Mesenchymal stem cell (in vitro differentiated cells and primary cell): ENCODE results near the gene ANXA4.

Experiments used
- DNase-seq: peaks from one replicate; pipeline ENCODE4 v3.0.0-alpha.2; 2013
- H2AFZ ChIP-seq: one replicate; pipeline ENCODE4 v1.6.1; 2013; ENCODE audit warnings: low read depth, mild to moderate bottlenecking, control low read depth, inconsistent platforms, low read length, moderate library complexity
- H2AK5ac ChIP-seq: 2 replicates; pipeline ENCODE4 v1.6.1; 2013; ENCODE audit warnings: low read length, moderate library complexity, mild to moderate bottlenecking, inconsistent platforms; ENCODE audit not compliant: severe bottlenecking
- H2BK120ac ChIP-seq: one replicate; pipeline ENCODE4 v1.6.1; 2013; ENCODE audit warnings: low read depth, mild to moderate bottlenecking, inconsistent platforms, low read length, moderate library complexity
- H2BK12ac ChIP-seq, 2 experiments: one replicate each; pipeline ENCODE4 v1.6.1; 2013; ENCODE audit warnings: inconsistent platforms in 2 of 2, low read length in 2 of 2, mild to moderate bottlenecking in 2 of 2, moderate library complexity in 2 of 2, control low read depth in 1 of 2
- H2BK15ac ChIP-seq: one replicate; pipeline ENCODE4 v1.6.1; 2013; ENCODE audit warnings: mild to moderate bottlenecking, low read depth, inconsistent platforms; ENCODE audit not compliant: poor library complexity, severe bottlenecking
- H2BK5ac ChIP-seq: 2 replicates; pipeline ENCODE4 v1.6.1; 2013; ENCODE audit warnings: low read depth, mild to moderate bottlenecking, low read length, control low read depth, inconsistent platforms; ENCODE audit not compliant: poor library complexity, severe bottlenecking
- H3K14ac ChIP-seq, 2 experiments: one replicate each; pipeline ENCODE4 v1.6.1; 2013; ENCODE audit warnings: inconsistent platforms in 2 of 2, low read length in 2 of 2, control low read depth in 1 of 2, mild to moderate bottlenecking in 1 of 2, moderate library complexity in 1 of 2
- H3K18ac ChIP-seq, 2 experiments: one replicate each; pipeline ENCODE4 v1.6.1; 2013; ENCODE audit warnings: inconsistent platforms in 2 of 2, low read length in 2 of 2, control low read depth in 1 of 2, low read depth in 1 of 2, mild to moderate bottlenecking in 1 of 2
- H3K23ac ChIP-seq, 2 experiments: one replicate each; pipeline ENCODE4 v1.6.1; 2013; ENCODE audit warnings: inconsistent platforms in 2 of 2, low read length in 2 of 2, mild to moderate bottlenecking in 2 of 2, moderate library complexity in 2 of 2, control low read depth in 1 of 2
- H3K27ac ChIP-seq: 2 replicates; pipeline ENCODE4 v1.5.1; 2013; ENCODE audit warnings: mild to moderate bottlenecking, moderate library complexity, low read length, control low read depth, inconsistent platforms; ENCODE audit not compliant: poor library complexity, severe bottlenecking
- H3K27me3 ChIP-seq, 2 experiments: 2 replicates each; pipeline versions ENCODE4 v1.6.1 to v1.7.0; 2013; ENCODE audit warnings: low read length in 2 of 2, mild to moderate bottlenecking in 2 of 2, moderate library complexity in 2 of 2, control low read depth in 1 of 2, inconsistent platforms in 1 of 2; ENCODE audit not compliant: control insufficient read depth in 1 of 2, insufficient read depth in 1 of 2
- H3K36me3 ChIP-seq, 2 experiments: 2 replicates each; pipeline versions ENCODE4 v1.6.1 to v1.7.0; 2013; ENCODE audit warnings: low read length in 2 of 2, control low read depth in 1 of 2, inconsistent platforms in 1 of 2, low read depth in 1 of 2, mild to moderate bottlenecking in 1 of 2; ENCODE audit not compliant: insufficient read depth in 2 of 2, control insufficient read depth in 1 of 2
- H3K4ac ChIP-seq, 2 experiments: one replicate each; pipeline ENCODE4 v1.6.1; 2013; ENCODE audit warnings: inconsistent platforms in 2 of 2, low read length in 2 of 2, mild to moderate bottlenecking in 2 of 2, moderate library complexity in 2 of 2, control low read depth in 1 of 2, low read depth in 1 of 2
- H3K4me1 ChIP-seq: 2 replicates; pipeline ENCODE4 v1.6.1; 2013; ENCODE audit warnings: low read depth, low read length, control low read depth; ENCODE audit not compliant: control insufficient read depth, insufficient read depth
- H3K4me2 ChIP-seq: 2 replicates; pipeline ENCODE4 v1.6.1; 2013; ENCODE audit warnings: low read length, mild to moderate bottlenecking, inconsistent platforms; ENCODE audit not compliant: poor library complexity, severe bottlenecking
- H3K4me3 ChIP-seq, 2 experiments: 2 replicates each; pipeline versions ENCODE4 v1.5.1 to v1.7.0; 2013; ENCODE audit warnings: low read length in 2 of 2, mild to moderate bottlenecking in 2 of 2, control low read depth in 1 of 2, low read depth in 1 of 2; ENCODE audit not compliant: insufficient read depth in 1 of 2
- H3K79me1 ChIP-seq: replicated peaks from 2 replicates; pipeline ENCODE4 v1.6.1; 2013; ENCODE audit warnings: mild to moderate bottlenecking, control low read depth, low read length, inconsistent platforms; ENCODE audit not compliant: poor library complexity, severe bottlenecking
- H3K9ac ChIP-seq: 2 replicates; pipeline ENCODE4 v1.7.0; 2013; ENCODE audit warnings: mild to moderate bottlenecking, low read length, moderate library complexity
- H3K9me3 ChIP-seq: 2 replicates; pipeline ENCODE4 v1.7.0; 2013; ENCODE audit warnings: mild to moderate bottlenecking, low read length; ENCODE audit not compliant: control insufficient read depth
- H4K8ac ChIP-seq: one replicate; pipeline ENCODE4 v1.6.1; 2013; ENCODE audit warnings: inconsistent platforms, mild to moderate bottlenecking, low read length, moderate library complexity
- H4K91ac ChIP-seq: one replicate; pipeline ENCODE4 v1.6.1; 2013; ENCODE audit warnings: mild to moderate bottlenecking, low read length, inconsistent platforms
- WGBS: methylation state at CpG from one replicate; pipeline ENCODE4 v1.1.7; 2013; ENCODE audit warnings: mixed read lengths; 5-methylcytosine and 5-hydroxymethylcytosine counted together

Gene ANXA4

GRCh38 chr2:69837533-69837932 is 95.6 kb downstream of the ANXA4 start:
- Histone ChIP-seq H3K4me2 (no peak overlapping the region), H2BK120ac (no peak overlapping the region), H2BK12ac (no peak overlapping the region), H3K79me1 (peaks cover 8% of the 10 kb centered on the region), H3K27me3 (no peaks in the 10 kb centered on the region), H3K27ac (no peak overlapping the region), H3K18ac (no peak overlapping the region), H2AFZ (no peak overlapping the region), H2BK5ac (no peak overlapping the region), H3K14ac (no peak overlapping the region), H3K4me3 (no peak overlapping the region), H3K4me1 (peaks cover 2% of the 10 kb centered on the region), H3K36me3 (peaks cover 3 to 31% of the 10 kb centered on the region in 2 experiments), H4K8ac (no peak overlapping the region), H3K9me3 (no peaks in the 10 kb centered on the region), H3K4ac (no peak overlapping the region), H3K23ac (no peak overlapping the region), H2AK5ac (no peak overlapping the region), H2BK15ac (no peak overlapping the region), H3K9ac (no peak overlapping the region), H4K91ac (no peak overlapping the region)
- no peak for DNase-seq
- 100% methylated on average over 1 of the region's 2 CpGs for WGBS

DNA sequence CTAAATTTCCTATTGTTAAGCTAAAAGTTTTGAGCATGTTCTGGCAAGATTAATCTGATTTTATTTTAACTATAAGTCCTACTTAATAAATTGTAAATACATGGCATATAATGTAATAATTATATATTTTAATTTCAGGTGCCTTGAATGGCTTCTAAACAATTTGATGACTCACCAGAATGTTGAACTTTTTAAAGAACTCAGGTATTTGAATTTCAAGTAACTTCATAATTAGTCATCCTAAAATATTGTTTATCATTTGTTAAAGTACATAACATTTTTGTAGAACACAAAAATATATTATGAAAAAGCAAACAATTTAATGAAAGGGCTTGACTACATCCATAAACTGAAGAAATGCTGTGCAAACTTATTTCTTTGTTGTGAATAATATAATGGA is 102.1 kb downstream of the ANXA4 start:
- Histone ChIP-seq H3K4me2 (no peak overlapping the region), H3K4me3 (no peak overlapping the region), H3K9me3 (no peaks in the 10 kb centered on the region), H3K9ac (no peak overlapping the region), H3K27ac (no peak overlapping the region), H2BK5ac (no peak overlapping the region), H2BK120ac (no peak overlapping the region), H3K14ac (no peak overlapping the region), H3K36me3 (peaks cover 16 to 70% of the 10 kb centered on the region in 2 experiments), H3K18ac (no peak overlapping the region), H3K23ac (no peak overlapping the region), H3K79me1 (peaks cover 15% of the 10 kb centered on the region), H4K8ac (no peak overlapping the region), H3K27me3 (no peaks in the 10 kb centered on the region), H4K91ac (no peak overlapping the region), H2AK5ac (no peak overlapping the region), H3K4me1 (no peaks in the 10 kb centered on the region), H2BK12ac (no peak overlapping the region), H2AFZ (no peak overlapping the region), H3K4ac (no peak overlapping the region), H2BK15ac (no peak overlapping the region)
- DNase-seq: no peak

DNA sequence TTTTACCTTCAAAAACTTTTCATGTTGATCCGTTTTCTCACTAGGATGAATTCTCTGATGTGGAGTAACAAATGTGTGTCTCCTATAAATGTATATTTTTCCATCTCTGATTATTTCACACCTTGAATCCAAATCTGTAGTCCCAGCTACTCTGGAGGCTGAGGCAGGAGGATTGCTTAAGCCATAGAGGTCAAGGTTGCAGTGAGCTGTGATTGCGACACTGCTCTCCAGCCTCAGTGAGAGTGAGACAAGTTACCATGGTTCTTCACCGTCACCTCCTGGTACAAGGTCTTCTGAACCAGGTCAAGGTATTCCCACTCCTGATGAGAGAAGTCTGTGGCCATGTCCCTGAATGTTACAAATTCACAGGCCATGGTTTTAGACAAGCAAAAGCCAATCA is 102.6 kb downstream of the ANXA4 start:
- Histone ChIP-seq H3K36me3 (peaks cover 16 to 65% of the 10 kb centered on the region in 2 experiments), H2BK15ac (no peak overlapping the region), H2BK120ac (no peak overlapping the region), H3K14ac (no peak overlapping the region), H3K4me1 (no peaks in the 10 kb centered on the region), H3K18ac (no peak overlapping the region), H2AFZ (no peak overlapping the region), H3K79me1 (peaks cover 15% of the 10 kb centered on the region), H2BK12ac (no peak overlapping the region), H2BK5ac (no peak overlapping the region), H3K9me3 (no peaks in the 10 kb centered on the region), H3K4me2 (no peak overlapping the region), H4K91ac (no peak overlapping the region), H3K4me3 (no peak overlapping the region), H3K27ac (no peak overlapping the region), H3K9ac (no peak overlapping the region), H4K8ac (no peak overlapping the region), H3K23ac (no peak overlapping the region), H3K4ac (no peak overlapping the region), H3K27me3 (no peaks in the 10 kb centered on the region), H2AK5ac (no peak overlapping the region)
- DNase-seq: no peak
- WGBS: 97% methylated on average over 2 of the region's 3 CpGs

- no peak overlapping the region for H3K27ac ChIP-seq
- no peak overlapping the region for H2BK5ac ChIP-seq
- H3K4me2 ChIP-seq: no peak overlapping the region
- no peak overlapping the region for H3K14ac ChIP-seq
- no peak overlapping the region for H3K9ac ChIP-seq
- no peak overlapping the region for H3K18ac ChIP-seq
- 95% methylated on average over 6 of the region's 9 CpGs for WGBS
- H3K4ac ChIP-seq: no peak overlapping the region
- no peak overlapping the region for H3K4me3 ChIP-seq
- H3K9me3 ChIP-seq: no peaks in the 10 kb centered on the region
- no peak overlapping the region for H2BK12ac ChIP-seq
- H3K36me3 ChIP-seq: peaks cover 19 to 67% of the 10 kb centered on the region in 2 experiments
- no peak overlapping the region for H2BK120ac ChIP-seq
- H3K27me3 ChIP-seq: no peaks in the 10 kb centered on the region
- no peak overlapping the region for H2BK15ac ChIP-seq
- H3K23ac ChIP-seq: no peak overlapping the region
- H2AK5ac ChIP-seq: no peak overlapping the region
- no peaks in the 10 kb centered on the region for H3K4me1 ChIP-seq
- H3K79me1 ChIP-seq: peaks cover 15% of the 10 kb centered on the region
- H4K91ac ChIP-seq: no peak overlapping the region
- no peak for DNase-seq
- no peak overlapping the region for H2AFZ ChIP-seq
- no peak overlapping the region for H4K8ac ChIP-seq
These were observed 104.5 kb downstream of the ANXA4 start for GRCh38 chr2:69846182-69847067.
